Coronary artery (tissue), 2 donors: Measurements from ENCODE around the gene ALDOB.

ENCODE experiments used
- DNase-seq: peaks from one replicate; pipeline ENCODE4 v3.0.0-alpha.2; 2017; ENCODE audit warnings: low spot score
- H3K27ac ChIP-seq, 2 donors: fragments of 200-600 bp; sonication (generic); one replicate each; pipeline ENCODE4 v1.5.1; 2016 to 2019
- H3K4me3 ChIP-seq: fragments of 200-600 bp; sonication (generic); 2 replicates; pipeline ENCODE4 v1.5.1; 2016; ENCODE audit warnings: mild to moderate bottlenecking, moderate library complexity
- TF ChIP-seq, protein P1 (sequence below): fragments of 200-600 bp; sonication (generic); IDR thresholded peaks from one replicate; pipeline ENCODE4 v1.5.1; 2019; ENCODE audit warnings: antibody characterized with exemption

Gene ALDOB

DNA sequence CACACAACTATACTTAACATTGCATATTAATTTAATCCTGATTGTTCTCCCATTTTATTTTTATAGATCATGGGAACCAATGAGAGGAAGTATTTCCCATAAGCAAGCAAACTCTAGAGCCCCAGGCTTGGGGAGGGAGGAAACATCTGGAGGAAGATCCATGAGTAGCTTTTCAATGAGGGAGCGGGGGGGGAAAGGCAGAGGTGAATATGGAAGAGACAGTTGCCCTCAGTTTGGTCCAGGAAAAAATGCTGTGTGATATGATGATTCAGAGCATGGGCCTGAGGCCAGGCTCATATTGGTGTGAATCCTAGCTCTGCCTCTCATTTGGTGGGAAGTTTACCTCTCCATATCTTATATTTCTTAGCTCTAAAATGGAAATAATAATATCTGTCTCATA is 42.2 kb upstream of the ALDOB start:
- Histone ChIP-seq H3K27ac (no peak overlapping the region), H3K4me3 (no peak overlapping the region)
- DNase-seq, result no peak
- TF ChIP-seq, protein P1, sequence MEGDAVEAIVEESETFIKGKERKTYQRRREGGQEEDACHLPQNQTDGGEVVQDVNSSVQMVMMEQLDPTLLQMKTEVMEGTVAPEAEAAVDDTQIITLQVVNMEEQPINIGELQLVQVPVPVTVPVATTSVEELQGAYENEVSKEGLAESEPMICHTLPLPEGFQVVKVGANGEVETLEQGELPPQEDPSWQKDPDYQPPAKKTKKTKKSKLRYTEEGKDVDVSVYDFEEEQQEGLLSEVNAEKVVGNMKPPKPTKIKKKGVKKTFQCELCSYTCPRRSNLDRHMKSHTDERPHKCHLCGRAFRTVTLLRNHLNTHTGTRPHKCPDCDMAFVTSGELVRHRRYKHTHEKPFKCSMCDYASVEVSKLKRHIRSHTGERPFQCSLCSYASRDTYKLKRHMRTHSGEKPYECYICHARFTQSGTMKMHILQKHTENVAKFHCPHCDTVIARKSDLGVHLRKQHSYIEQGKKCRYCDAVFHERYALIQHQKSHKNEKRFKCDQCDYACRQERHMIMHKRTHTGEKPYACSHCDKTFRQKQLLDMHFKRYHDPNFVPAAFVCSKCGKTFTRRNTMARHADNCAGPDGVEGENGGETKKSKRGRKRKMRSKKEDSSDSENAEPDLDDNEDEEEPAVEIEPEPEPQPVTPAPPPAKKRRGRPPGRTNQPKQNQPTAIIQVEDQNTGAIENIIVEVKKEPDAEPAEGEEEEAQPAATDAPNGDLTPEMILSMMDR, result no peak

DNA sequence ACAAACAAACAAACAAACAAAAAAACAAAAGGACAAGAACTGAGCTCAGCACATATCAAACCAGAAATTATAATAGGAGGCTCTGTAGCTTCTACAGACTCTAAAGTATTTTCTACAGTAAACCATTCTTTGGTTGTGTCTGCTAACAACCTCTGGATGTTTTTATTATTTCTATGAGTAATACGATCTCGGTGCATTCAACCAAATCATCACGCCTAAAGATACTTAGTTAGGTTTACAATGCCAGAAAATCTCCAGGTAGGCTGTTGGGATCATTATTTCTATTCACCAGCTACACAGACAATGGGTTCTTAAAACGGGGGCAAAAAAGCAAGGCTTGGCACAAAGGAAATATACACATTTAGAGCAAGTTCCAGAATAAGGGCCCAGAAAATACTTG is 41.6 kb upstream of the ALDOB start:
- TF ChIP-seq, protein P1, result no peak
- H3K27ac ChIP-seq, result no peak overlapping the region

DNA sequence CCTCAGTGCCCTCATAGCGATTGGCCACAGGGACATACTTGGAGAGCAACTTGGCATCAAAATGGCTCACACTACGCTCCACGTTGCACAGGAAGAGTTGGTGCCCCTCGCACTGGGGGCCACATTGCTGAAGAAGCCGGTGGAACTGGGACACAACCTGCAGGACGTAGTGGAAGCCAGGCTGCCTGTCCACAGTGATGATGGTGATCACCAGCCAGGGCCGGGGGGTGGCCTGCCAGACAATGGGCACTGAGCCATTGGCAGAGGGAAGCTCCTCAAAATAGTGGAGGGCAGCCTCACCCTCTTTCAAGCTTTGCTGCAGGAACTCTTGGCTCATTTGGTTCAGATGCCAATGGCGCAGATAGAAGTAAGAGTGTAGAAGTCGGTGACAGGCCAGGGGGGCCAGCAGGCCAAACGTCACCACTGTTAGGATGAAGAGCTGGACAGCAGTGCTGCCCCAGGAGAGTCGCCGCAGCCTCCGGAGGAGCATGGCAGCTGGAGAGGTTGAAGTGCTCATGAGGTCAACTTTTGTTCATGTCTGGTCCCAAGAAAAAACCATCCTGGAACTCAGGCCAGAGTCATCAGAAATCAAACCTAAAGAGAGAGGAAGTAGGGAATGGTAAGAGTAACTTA is 41.1 kb upstream of the ALDOB start:
- Histone ChIP-seq H3K4me3 (no peak overlapping the region), H3K27ac (no peak overlapping the region)
- TF ChIP-seq, protein P1, result no peak
- DNase-seq, result no peak

More for the DNA sequence above, 41.6 kb upstream of the ALDOB start:
- no peak for DNase-seq
- H3K4me3 ChIP-seq, result no peak overlapping the region

DNA sequence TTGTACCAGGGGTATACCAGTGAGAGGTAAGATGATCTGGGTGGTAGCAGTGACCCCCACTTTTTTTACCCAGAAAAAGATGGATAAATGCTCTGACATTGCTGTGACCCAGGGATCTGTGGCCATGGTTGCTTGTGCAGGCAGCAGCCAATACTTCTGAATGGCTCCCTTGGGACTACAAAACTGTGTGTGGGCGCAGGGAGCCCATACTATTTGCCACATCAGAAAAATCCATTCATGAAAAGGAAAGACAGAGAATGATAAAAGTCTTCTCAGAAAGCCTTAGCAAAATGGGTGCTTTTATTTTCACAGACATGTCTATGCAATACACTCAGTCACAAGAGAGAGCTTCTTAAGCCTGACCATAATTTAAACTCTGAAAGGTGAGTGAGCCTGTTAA is 37.3 kb upstream of the ALDOB start:
- TF ChIP-seq, protein P1, result no peak
- Histone ChIP-seq H3K27ac (no peak overlapping the region), H3K4me3 (no peak overlapping the region)
- no peak for DNase-seq

DNA sequence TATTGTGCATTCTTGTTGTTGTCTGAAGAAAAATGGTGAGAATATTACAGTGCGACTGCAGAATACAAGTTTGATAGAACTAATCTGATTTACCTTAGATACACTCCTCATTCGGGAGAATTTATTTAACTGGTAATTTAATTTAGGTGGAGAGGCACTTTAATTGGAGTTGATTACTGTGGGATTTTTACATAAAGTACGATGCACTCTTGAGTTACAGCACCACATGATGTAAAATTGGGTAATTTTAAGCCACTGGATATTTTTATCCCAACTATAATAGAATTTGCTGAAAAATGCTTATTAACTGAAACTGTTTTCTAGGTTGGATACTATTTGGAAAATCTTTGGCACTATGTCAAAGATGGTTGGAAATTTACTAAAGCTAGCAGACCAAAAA is 35.4 kb upstream of the ALDOB start:
- DNase-seq, result no peak
- TF ChIP-seq, protein P1, result no peak
- Histone ChIP-seq H3K27ac (no peak overlapping the region), H3K4me3 (no peak overlapping the region)

DNA sequence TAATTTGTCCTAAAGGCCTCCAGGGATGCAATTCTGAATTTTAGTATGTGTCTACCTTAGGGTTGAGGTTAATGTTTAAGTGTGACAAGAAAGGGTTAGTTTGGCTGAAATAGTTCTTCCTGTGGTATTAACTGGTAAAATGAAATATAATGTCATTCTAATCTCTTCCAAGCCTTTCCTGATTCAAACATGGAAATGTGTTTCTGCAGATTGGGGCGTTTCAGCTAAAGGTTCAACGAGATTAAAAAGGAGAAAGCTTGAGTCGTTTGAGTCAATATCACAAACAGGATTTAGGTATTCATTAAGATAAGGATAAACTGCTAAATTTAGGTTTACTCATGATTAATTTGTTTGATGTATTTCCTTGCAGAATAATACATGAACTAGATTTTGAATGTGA is 34.4 kb upstream of the ALDOB start:
- TF ChIP-seq, protein P1, result no peak
- Histone ChIP-seq H3K4me3 (no peak overlapping the region), H3K27ac (no peak overlapping the region)
- no peak for DNase-seq

DNA sequence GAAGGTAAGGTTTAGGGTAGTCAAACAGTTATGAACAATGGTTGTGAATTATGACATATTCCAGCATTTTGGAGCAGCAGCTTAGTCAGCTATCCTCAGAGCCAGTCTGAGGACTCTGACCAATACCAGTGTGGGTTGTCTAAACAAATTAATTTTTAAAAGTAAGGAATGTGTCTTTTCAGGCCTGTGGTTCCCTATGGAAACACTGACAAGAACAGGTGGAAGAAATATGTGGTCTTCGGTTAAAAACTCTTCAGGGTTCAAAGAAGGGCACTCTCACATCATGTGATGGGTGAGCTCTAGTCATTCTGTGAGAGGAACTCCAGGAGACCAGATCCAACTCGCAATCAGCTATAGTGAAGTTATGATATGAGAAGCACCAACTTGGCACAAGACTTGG is 33.5 kb upstream of the ALDOB start:
- Histone ChIP-seq H3K4me3 (no peak overlapping the region), H3K27ac (no peak overlapping the region)
- DNase-seq, result no peak
- TF ChIP-seq, protein P1, result no peak
